Measurements from ENCODE around the gene EPB41L3.

GRCh38 chr18:5476961-5477800, 66.6 kb downstream of the EPB41L3 start:
- TF ChIP-seq CTCF (conservative IDR thresholded peaks at IDR 0.05; ENCODE audit: low read length) (no peak), EZH2phosphoT487 (IDR thresholded peaks at IDR 0.05; ENCODE audit: borderline replicate concordance, low read depth, low read length) (no peak)

All from OCI-LY7 (cell line).